Renal cortical epithelial cell (primary cell): ENCODE measurements around the gene NEK5. TPM values are rescaled to one million over a fixed set of nuclear protein-coding genes. Genes with fewer than 3 reads are reported as not detected.
"Not testable (repeated sequence)": the region's sequence is repeated elsewhere in the genome, so short reads cannot be mapped to it uniquely, and the experiment has no call there.

Experiments
- DNase-seq: peaks from one replicate; pipeline ENCODE4 v3.0.0-alpha.2; 2011; ENCODE audit warnings: low read depth
- total RNA-seq: library from RNA; depleted of rRNA; stranded (reverse); fragments of >200 nt; gene quantifications from 2 replicates; pipeline ENCODE4 v1.2.3, GENCODE V29; 2014

NEK5 gene
- total RNA-seq, result 0.17 and 1.4 TPM in 2 replicates

- DNase-seq, result peak; percentile 13
Observed at GRCh38 chr13:52128714-52129700, at the start of gene NEK5. TSS of gene NEK5 (minus strand) at chr13:52129073. CDS start at chr13:52127482, 1,591 bp downstream.

- DNase-seq, result no peak
Observed at GRCh38 chr13:52177276-52177675, 48.4 kb upstream of the NEK5 start.

GRCh38 chr13:52173970-52174369, 45.1 kb upstream of the NEK5 start:
- not testable (repeated sequence) for DNase-seq

GRCh38 chr13:52173373-52173772, 44.5 kb upstream of the NEK5 start:
- DNase-seq, result no peak

- not testable (repeated sequence) for DNase-seq
Observed at GRCh38 chr13:52171686-52172085, 42.8 kb upstream of the NEK5 start.

GRCh38 chr13:52170828-52171391, 42.0 kb upstream of the NEK5 start:
- peak; percentile 34 for DNase-seq

GRCh38 chr13:52169839-52170238, 41.0 kb upstream of the NEK5 start:
- no peak for DNase-seq

- no peak for DNase-seq
Observed at GRCh38 chr13:52165411-52165810, 36.5 kb upstream of the NEK5 start.

GRCh38 chr13:52164989-52165388, 36.1 kb upstream of the NEK5 start:
- no peak for DNase-seq

- DNase-seq, result not testable (repeated sequence)
Observed at GRCh38 chr13:52163878-52164277, 35.0 kb upstream of the NEK5 start.

- peak; percentile 62 for DNase-seq
Observed at GRCh38 chr13:52162279-52163101, 33.6 kb upstream of the NEK5 start.

GRCh38 chr13:52161181-52161646, 32.3 kb upstream of the NEK5 start:
- no peak for DNase-seq

- no peak for DNase-seq
Observed at GRCh38 chr13:52160506-52160905, 31.6 kb upstream of the NEK5 start.

GRCh38 chr13:52160053-52160452, 31.2 kb upstream of the NEK5 start:
- DNase-seq, result no peak

GRCh38 chr13:52159159-52159982, 30.5 kb upstream of the NEK5 start, which contains the start of gene NEK3:
TSS of gene NEK3 (minus strand) at chr13:52159597. CDS start at chr13:52156191, 3,406 bp downstream.
- peak; percentile 47 for DNase-seq

GRCh38 chr13:52158629-52159158, 29.8 kb upstream of the NEK5 start:
- DNase-seq, result no peak

GRCh38 chr13:52156724-52157261, 27.9 kb upstream of the NEK5 start:
- DNase-seq, result no peak

GRCh38 chr13:52155177-52155576, 26.3 kb upstream of the NEK5 start:
- DNase-seq, result no peak

GRCh38 chr13:52147225-52147624, 18.4 kb upstream of the NEK5 start:
- DNase-seq, result no peak

GRCh38 chr13:52141299-52141698, 12.4 kb upstream of the NEK5 start:
- DNase-seq, result peak; percentile 10
